GM23338 (cell line): ENCODE measurements around the gene MARCHF2. TPM values are rescaled to one million over a fixed set of nuclear protein-coding genes. Genes with fewer than 3 reads are reported as not detected.
A peak's percentile ranks its signal among the peaks of the same experiment; 100 is the strongest.

Experiments
- ATAC-seq: fragments of 200-7000 bp; cut with Tn5 transposase; 3 replicates; pipeline ENCODE4 v1.9.1; 2020
- DNase-seq: peaks from one replicate; pipeline ENCODE4 v3.0.0-alpha.2; 2015; ENCODE audit warnings: low spot score
- H2AFZ ChIP-seq: fragments of 200-600 bp; sonication (generic); 2 replicates; pipeline ENCODE4 v1.8.0; 2016; ENCODE audit warnings: antibody characterized with exemption, mild to moderate bottlenecking, moderate library complexity
- H3F3A ChIP-seq: fragments of 200-600 bp; sonication (generic); replicated peaks from 2 replicates; pipeline ENCODE4 v1.8.0; 2017; ENCODE audit warnings: antibody characterized with exemption, mixed run types, low read depth
- H3K27ac ChIP-seq: fragments of 200-600 bp; sonication (generic); 2 replicates; pipeline ENCODE4 v1.6.1; 2016; ENCODE audit warnings: low read depth
- H3K27me3 ChIP-seq: fragments of 200-600 bp; sonication (generic); 2 replicates; pipeline ENCODE4 v1.8.0; 2016; ENCODE audit warnings: mild to moderate bottlenecking, mixed run types, moderate library complexity; ENCODE audit not compliant: insufficient read depth
- H3K36me3 ChIP-seq: fragments of 200-600 bp; sonication (generic); 2 replicates; pipeline ENCODE4 v1.8.0; 2016; ENCODE audit warnings: mild to moderate bottlenecking; ENCODE audit not compliant: insufficient read depth
- H3K4me1 ChIP-seq: fragments of 200-600 bp; sonication (generic); 2 replicates; pipeline ENCODE4 v1.8.0; 2016; ENCODE audit warnings: mild to moderate bottlenecking, moderate library complexity; ENCODE audit not compliant: insufficient read depth
- H3K4me2 ChIP-seq: fragments of 200-600 bp; sonication (generic); 2 replicates; pipeline ENCODE4 v1.7.1; 2017; ENCODE audit warnings: mixed run types
- H3K4me3 ChIP-seq: fragments of 200-600 bp; sonication (generic); 2 replicates; pipeline ENCODE4 v1.6.1; 2016; ENCODE audit warnings: mixed run types
- H3K79me2 ChIP-seq: fragments of 200-600 bp; sonication (generic); replicated peaks from 2 replicates; pipeline ENCODE4 v1.8.0; 2017; ENCODE audit warnings: mild to moderate bottlenecking; ENCODE audit not compliant: insufficient read depth
- H3K9me2 ChIP-seq: fragments of 200-600 bp; sonication (generic); 2 replicates; pipeline ENCODE4 v1.8.0; 2017; ENCODE audit not compliant: insufficient read depth
- H4K20me1 ChIP-seq: fragments of 200-600 bp; sonication (generic); replicated peaks from 2 replicates; pipeline ENCODE4 v1.8.0; 2017; ENCODE audit warnings: mild to moderate bottlenecking; ENCODE audit not compliant: insufficient read depth
- H3K27ac Mint-ChIP-seq: 2 replicates; pipeline ENCODE4 v1.8.0; 2020; ENCODE audit warnings: inconsistent platforms, mild to moderate bottlenecking, moderate library complexity, mixed read lengths
- H3K27me3 Mint-ChIP-seq: 3 replicates; pipeline ENCODE4 v1.8.0; 2022; ENCODE audit warnings: low read depth, mild to moderate bottlenecking, moderate library complexity, mixed read lengths, inconsistent platforms; ENCODE audit not compliant: insufficient read depth, poor library complexity
- H3K36me3 Mint-ChIP-seq: 3 replicates; pipeline ENCODE4 v1.8.0; 2021; ENCODE audit warnings: low read depth, mild to moderate bottlenecking, inconsistent platforms, moderate library complexity, mixed read lengths
- H3K4me1 Mint-ChIP-seq: 3 replicates; pipeline ENCODE4 v1.8.0; 2020; ENCODE audit warnings: mild to moderate bottlenecking, inconsistent platforms, mixed read lengths
- H3K4me3 Mint-ChIP-seq: 3 replicates; pipeline ENCODE4 v1.8.0; 2021; ENCODE audit warnings: moderate library complexity, mild to moderate bottlenecking, inconsistent platforms, mixed read lengths
- H3K9me3 Mint-ChIP-seq: 3 replicates; pipeline ENCODE4 v1.8.0; 2020; ENCODE audit warnings: moderate library complexity, mild to moderate bottlenecking, inconsistent platforms, mixed read lengths
- CREB1 ChIP-seq: fragments of 250-450 bp; sonication (Bioruptor Pico); IDR thresholded peaks from 2 replicates; pipeline ENCODE4 v1.5.0; 2020; ENCODE audit warnings: low read depth, mild to moderate bottlenecking, moderate library complexity
- CTCF ChIP-seq, 2 experiments: fragments of 200-600 bp in 1 of 2; sonication (generic) in 1 of 2; conservative IDR thresholded peaks; 2 replicates each; pipeline versions ENCODE4 v1.5.1 to v1.6.1; 2016 to 2017; ENCODE audit warnings: antibody characterized with exemption in 2 of 2, low read depth in 2 of 2, mild to moderate bottlenecking in 2 of 2, moderate library complexity in 1 of 2
- ETS1 ChIP-seq: IDR thresholded peaks from 2 replicates; pipeline ENCODE4 v1.6.1; 2016; ENCODE audit warnings: antibody characterized with exemption
- EZH2 ChIP-seq: fragments of 200-600 bp; sonication (generic); IDR thresholded peaks from one replicate; pipeline ENCODE4 v1.8.0; 2017; ENCODE audit warnings: antibody characterized with exemption, mild to moderate bottlenecking, low read depth; ENCODE audit not compliant: unreplicated experiment
- EZH2phosphoT487 ChIP-seq: fragments of 200-600 bp; sonication (generic); IDR thresholded peaks from one replicate; pipeline ENCODE4 v1.8.1; 2018; ENCODE audit warnings: antibody characterized with exemption; ENCODE audit not compliant: unreplicated experiment
- JUNB ChIP-seq: IDR thresholded peaks from one replicate; pipeline ENCODE4 v1.6.1; 2016; ENCODE audit warnings: antibody characterized with exemption; ENCODE audit not compliant: unreplicated experiment
- NANOG ChIP-seq: IDR thresholded peaks from 2 replicates; pipeline ENCODE4 v1.6.1; 2016; ENCODE audit warnings: antibody characterized with exemption, borderline replicate concordance
- POLR2AphosphoS5 ChIP-seq: IDR thresholded peaks from 2 replicates; pipeline ENCODE4 v1.6.1; 2016; ENCODE audit warnings: antibody characterized with exemption, low read depth
- REST ChIP-seq: IDR thresholded peaks from one replicate; pipeline ENCODE4 v1.6.1; 2018; ENCODE audit warnings: antibody characterized with exemption; ENCODE audit not compliant: unreplicated experiment
- STAT1 ChIP-seq: IDR thresholded peaks from one replicate; pipeline ENCODE4 v1.6.1; 2016; ENCODE audit warnings: antibody characterized with exemption; ENCODE audit not compliant: unreplicated experiment
- ZNF114 ChIP-seq: fragments of 250-450 bp; sonication (Bioruptor Pico); IDR thresholded peaks from 2 replicates; pipeline ENCODE4 v1.5.0; 2020; ENCODE audit warnings: mild to moderate bottlenecking, moderate library complexity
- ZNF331 ChIP-seq: fragments of 250-450 bp; sonication (Bioruptor Pico); IDR thresholded peaks from 2 replicates; pipeline ENCODE4 v1.5.0; 2020; ENCODE audit warnings: low read depth, mild to moderate bottlenecking, moderate library complexity
- ZNF462 ChIP-seq: fragments of 250-450 bp; sonication (Bioruptor Pico); IDR thresholded peaks from 2 replicates; pipeline ENCODE4 v1.5.0; 2020; ENCODE audit warnings: mild to moderate bottlenecking, moderate library complexity
- polyA plus RNA-seq: library from polyadenylated mRNA; unstranded; fragments of >200 nt; fragmentation: Nextera tagmentation; extraction: Ambion mirVana; gene quantifications from 2 replicates; pipeline ENCODE4 v1.2.1, GENCODE V29; 2016
- total RNA-seq: library from RNA; depleted of rRNA; stranded (reverse); fragments of >200 nt; shearing (Covaris generic); gene quantifications from 2 replicates; pipeline ENCODE4 v1.2.3, GENCODE V29; 2014

The MARCHF2 gene
- total and polyA plus RNA-seq, 2 experiments from 2014 or later: 18.9 to 50.1 TPM

DNA sequence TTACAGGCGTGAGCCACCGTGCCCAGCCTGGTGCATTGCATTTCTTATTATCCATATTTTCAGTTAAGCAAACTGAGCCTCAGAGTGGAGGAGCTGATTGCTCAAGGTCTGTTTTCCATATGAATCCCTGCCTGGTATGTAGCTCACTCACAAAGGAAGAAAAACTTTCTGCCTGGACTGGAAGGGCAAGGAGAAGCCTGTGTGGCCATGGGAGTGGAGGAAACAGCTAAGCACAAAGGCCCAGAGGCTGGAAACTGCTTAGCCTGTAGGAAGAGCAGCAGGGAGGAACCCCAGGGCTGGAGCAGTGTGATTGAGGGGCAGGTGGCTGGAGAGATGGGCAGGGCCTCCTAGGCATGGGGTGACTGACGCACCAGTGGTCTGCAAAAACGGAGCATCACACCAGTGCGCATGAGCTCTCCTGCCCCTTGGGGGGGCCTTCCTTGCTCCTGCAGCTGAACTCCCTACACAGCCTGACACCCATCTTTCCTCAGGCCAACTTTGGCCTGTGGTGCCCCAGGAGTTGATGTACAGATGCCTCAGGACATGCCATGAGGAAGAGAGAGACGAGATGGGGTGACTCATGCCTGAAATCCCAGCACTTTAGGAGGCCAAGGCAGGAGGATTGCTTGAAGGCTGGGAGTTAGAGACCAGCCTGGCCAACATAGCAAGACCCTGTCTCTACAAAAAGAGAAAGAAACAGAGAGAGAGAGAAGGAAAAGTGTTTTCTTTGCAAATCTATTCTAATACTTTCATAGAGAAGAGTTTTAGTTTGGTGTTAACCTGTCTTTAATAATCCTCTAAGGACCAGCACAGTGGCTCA, 28.8 kb downstream of the MARCHF2 start:
- DNase-seq: peak; percentile 83
- Histone ChIP-seq H3K27ac (peak overlapping the region; percentile 52), H3K4me3 (no peak overlapping the region), H3F3A (peaks cover 21% of the 10 kb centered on the region), H3K27me3 (no peaks in the 10 kb centered on the region), H3K36me3 (no peaks in the 10 kb centered on the region; the same call in 1 of the 2 replicates), H3K4me2 (no peak overlapping the region), H2AFZ (peak overlapping the region; percentile 0; the same call in 1 of the 2 replicates), H4K20me1 (peaks cover 11% of the 10 kb centered on the region), H3K4me1 (peaks cover 15% of the 10 kb centered on the region; the same call in 1 of the 2 replicates), H3K79me2 (peaks cover 26% of the 10 kb centered on the region), H3K9me2 (no peaks in the 10 kb centered on the region)
- Mint-ChIP-seq H3K9me3 (no peaks in the 10 kb centered on the region), H3K4me3 (peak overlapping the region; percentile 20; the same call in 2 of the 3 replicates), H3K27me3 (peaks cover 6% of the 10 kb centered on the region), H3K27ac (peak overlapping the region; percentile 86), H3K36me3 (peaks cover 21% of the 10 kb centered on the region), H3K4me1 (peaks cover 19% of the 10 kb centered on the region)
- ATAC-seq: peak; percentile 60
- TF ChIP-seq JUNB (no peak), STAT1 (no peak), EZH2 (no peak), EZH2phosphoT487 (no peak), CREB1 (no peak), CTCF (conservative IDR thresholded peaks at IDR 0.05; ENCODE audit: low read depth in 2 of 2) (no peak), ETS1 (no peak), REST (no peak), ZNF462 (CRISPR knock-in tag) (no peak), ZNF114 (CRISPR knock-in tag) (no peak), ZNF331 (CRISPR knock-in tag) (no peak), POLR2AphosphoS5 (no peak), NANOG (no peak)
